GM21447 (cell line): ENCODE measurements around the gene CNNM1.

Source experiments
- ATAC-seq: cut with Tn5 transposase; IDR thresholded peaks from one replicate; pipeline ENCODE4 v1.9.1; 2021; ENCODE audit not compliant: unreplicated experiment

Gene CNNM1

GRCh38 chr10:99370993-99371392 lies 41.8 kb downstream of the CNNM1 start:
- peak; percentile 97 for ATAC-seq

GRCh38 chr10:99372546-99373271 lies 43.6 kb downstream of the CNNM1 start:
- ATAC-seq = no peak

DNA sequence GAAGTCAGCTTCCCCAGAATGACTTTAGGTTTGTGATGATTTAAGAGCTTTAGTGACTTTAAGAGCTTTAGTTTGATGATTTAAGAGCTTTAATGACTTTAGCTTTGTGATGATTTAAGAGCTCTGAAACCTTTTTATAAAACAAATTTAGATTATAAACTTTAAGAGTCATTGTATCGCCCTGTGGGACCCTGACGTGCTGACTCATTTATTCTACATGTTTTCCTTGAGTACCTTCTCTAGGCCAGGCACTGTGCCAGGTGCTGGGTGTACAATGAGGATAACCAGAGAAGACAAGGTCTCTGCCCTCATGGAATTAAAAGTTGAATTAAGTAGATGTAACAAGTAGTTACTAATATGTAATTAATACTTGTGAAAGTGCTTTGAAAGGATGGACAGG lies 45.4 kb downstream of the CNNM1 start:
- ATAC-seq = no peak

DNA sequence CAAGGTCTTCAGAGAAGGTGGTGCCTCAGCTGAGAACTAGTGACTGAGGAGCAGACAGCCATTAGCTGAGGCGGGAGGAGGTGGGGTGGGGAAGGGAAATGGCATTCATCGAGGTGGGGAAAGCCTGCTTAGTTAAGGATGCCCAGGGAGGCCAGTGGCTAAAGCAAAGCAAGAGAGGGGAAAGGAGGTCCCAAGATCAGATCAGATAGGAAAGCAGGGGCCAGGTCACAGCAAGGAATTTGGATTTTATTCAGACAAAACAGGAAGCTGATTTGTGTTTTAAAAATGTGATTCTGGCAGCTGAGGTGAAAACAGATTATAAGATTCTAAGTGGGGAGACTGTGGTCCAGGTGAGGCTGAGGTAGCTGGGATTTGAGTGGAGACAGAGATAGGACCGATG lies 45.8 kb downstream of the CNNM1 start:
- no peak for ATAC-seq

- ATAC-seq = no peak
Observed at GRCh38 chr10:99375426-99375825, 46.3 kb downstream of the CNNM1 start.

- no peak for ATAC-seq
Observed at GRCh38 chr10:99382176-99382575, 53.0 kb downstream of the CNNM1 start.

GRCh38 chr10:99387071-99387470 lies 57.9 kb downstream of the CNNM1 start:
- no peak for ATAC-seq

GRCh38 chr10:99387541-99387940 lies 58.4 kb downstream of the CNNM1 start:
- no peak for ATAC-seq

GRCh38 chr10:99389729-99390480 lies 60.7 kb downstream of the CNNM1 start:
- no peak for ATAC-seq

DNA sequence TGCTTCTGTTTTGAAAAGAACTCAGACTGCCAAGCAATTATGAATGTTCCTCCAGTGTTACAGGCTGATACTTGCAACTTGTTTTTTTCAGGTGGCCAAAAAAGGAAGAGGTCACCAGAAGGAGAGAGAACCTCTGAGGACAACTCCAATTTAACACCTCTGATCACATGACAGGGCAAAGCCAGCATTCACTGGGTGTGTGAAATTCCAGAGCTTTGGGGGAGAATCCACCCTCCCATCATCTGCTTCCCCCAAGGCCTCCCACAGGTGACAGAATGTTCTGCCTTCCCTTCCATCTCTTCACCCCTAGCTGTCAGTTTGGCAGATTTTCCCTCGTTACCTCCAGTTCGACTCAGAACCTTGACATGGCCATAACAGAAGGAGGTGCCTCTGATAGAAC lies 62.2 kb downstream of the CNNM1 start:
- ATAC-seq = no peak

- no peak for ATAC-seq
Observed at GRCh38 chr10:99393036-99393435, 63.9 kb downstream of the CNNM1 start.

- ATAC-seq = no peak
Observed at GRCh38 chr10:99393683-99394082, 64.5 kb downstream of the CNNM1 start.

- ATAC-seq = no peak
Observed at GRCh38 chr10:99394256-99394655, 65.1 kb downstream of the CNNM1 start.

DNA sequence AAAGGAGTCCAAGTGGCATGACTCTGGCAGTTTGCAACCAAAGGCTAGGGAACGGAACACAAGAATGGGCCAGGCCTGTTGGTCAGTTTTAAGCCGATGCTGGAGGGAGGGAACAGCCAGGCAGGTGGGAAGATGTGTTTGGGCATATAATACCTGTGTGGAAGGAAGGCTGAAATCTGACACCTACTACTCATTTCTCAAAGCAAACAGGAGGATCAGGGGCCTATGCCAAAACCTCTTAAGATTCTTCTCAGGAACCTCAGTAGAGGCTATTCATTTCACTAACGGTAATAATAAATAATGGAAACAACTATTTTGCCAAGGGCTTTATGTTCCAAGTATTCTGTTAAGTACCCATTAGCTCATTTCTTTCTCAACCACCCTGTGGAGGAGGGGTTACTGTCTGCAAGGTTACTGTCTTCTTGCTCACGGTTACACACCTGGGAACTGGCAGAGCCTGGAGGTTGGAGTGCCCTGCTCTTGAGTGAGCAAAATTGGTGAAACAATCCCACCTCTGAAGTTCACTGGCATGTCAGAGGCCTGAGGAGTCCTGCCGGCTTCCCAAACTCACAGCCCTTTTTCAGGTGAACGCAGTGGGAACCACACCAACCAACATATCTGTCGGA lies 65.7 kb downstream of the CNNM1 start:
- no peak for ATAC-seq

DNA sequence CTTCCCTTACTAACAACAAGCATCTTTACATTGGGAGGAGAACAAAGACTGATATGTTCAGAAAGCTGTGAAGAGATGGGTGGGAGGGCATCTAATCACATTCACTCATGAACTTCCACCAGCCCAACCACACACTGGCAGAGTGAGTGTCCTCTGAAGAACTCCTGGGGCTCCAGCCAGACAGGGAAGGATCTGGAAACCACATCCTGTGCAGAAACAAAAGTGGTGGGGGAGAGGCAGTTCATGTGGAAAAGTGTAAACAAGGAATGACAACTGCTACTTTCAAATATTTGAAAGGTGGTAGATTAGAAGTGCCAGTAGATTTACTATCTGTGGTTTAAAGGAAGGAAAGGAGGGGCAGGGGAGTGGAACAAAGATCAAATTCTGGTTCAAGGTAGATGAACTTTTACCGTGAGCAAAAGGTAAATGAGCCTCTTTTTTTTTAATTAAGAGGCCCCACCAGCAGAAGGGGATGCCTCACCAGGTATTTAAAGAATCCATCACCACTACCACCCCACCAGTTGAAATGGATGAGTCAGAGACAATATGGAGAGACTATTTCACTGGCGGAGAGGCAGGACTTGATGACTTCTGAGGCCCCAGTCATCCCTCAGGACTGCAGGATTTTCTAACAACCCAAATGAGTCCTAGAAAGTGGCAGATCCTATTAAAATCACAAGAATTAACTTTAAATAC lies 66.7 kb downstream of the CNNM1 start:
- no peak for ATAC-seq

GRCh38 chr10:99396471-99396870 lies 67.3 kb downstream of the CNNM1 start:
- ATAC-seq = no peak

DNA sequence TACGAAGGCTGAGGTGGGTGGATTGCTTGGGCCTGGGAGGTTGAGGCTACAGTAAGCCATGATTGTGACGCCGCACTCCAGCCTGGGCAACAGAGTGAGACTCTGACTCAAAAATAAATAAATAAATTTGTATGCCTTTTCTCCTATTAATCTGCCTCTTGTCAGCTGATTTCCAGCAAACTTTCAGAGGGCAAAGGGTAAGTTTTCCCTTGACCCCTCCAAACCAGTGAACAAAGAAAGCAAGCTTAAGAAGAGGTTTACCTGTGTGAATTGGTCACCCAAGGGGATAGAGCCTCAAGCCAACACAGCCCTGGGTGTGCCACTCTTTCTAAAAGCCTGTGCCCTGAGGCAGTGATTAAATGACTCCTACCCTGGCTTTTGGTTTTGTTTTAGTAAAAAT lies 70.5 kb downstream of the CNNM1 start:
- ATAC-seq = no peak

DNA sequence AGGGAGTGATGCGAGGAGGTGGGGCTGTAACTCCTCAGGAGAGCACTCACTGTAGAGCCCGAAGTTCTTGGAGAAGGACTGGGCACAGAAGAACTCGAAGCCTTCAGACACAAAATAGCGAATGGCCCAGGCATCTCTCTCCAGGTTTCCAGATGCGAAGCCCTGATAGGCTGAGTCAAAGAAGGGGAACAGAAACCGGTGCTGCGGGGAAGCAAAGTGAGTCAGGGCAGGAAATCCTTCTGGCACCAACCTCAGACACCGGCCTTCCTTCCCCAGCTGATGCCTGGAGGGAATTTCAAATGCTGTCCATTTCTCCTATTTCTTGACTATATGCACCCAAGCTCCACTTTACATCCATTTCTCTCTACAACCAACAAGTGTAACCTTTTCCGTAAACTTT lies 74.5 kb downstream of the CNNM1 start:
- peak; percentile 83 for ATAC-seq

DNA sequence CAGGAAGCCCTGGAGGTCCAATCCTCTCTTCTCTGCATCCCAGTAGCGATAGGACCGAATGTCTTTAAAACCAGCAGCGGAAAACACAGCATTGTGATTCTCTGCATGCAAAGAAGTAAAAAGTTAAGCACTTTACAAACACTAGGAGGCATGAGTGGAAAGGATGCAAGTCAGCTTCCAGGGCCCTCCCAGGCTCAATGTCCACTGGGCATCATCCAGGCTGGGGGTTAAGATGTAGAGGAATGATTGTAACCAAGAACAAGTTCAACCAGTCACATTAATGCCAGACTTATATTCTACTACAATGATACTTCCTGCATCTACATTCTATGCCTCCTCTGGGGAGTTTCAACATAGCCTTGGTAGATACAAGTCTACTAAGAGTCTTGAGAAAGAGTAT lies 77.0 kb downstream of the CNNM1 start:
- no peak for ATAC-seq

GRCh38 chr10:99410146-99410545 lies 81.0 kb downstream of the CNNM1 start:
- no peak for ATAC-seq

- no peak for ATAC-seq
Observed at GRCh38 chr10:99410876-99411275, 81.7 kb downstream of the CNNM1 start.

- ATAC-seq = no peak
Observed at GRCh38 chr10:99411546-99411945, 82.4 kb downstream of the CNNM1 start.
